Endothelial cell of umbilical vein (primary cell): ENCODE results near the gene PRSS35. TPM values are rescaled to one million over a fixed set of nuclear protein-coding genes. Genes with fewer than 3 reads are reported as not detected.

Experiments
- BruUV-seq: library from RNA; stranded (reverse); fragments of 400-500 nt; replicated peaks from 2 replicates; lab custom pipeline; 2021; lab: Mats Ljungman, UMichigan
- CTCF ChIA-PET: fragments of 300-600, 350-600 bp; sonication (Branson Sonifier 250); formaldehyde crosslinking; loops from one replicate; lab custom pipeline; 2021; ENCODE audit warnings: antibody characterized with exemption, inconsistent platforms; lab: Charles Lee
- POLR2A ChIA-PET: fragments of 300-600, 350-600 bp; sonication (Branson Sonifier 250); formaldehyde crosslinking; loops from one replicate; lab custom pipeline; 2021; ENCODE audit warnings: antibody characterized with exemption, inconsistent platforms; lab: Charles Lee
- DNase-seq: peaks from one replicate; pipeline ENCODE4 v3.0.0-alpha.2; 2011; ENCODE audit warnings: low read depth, low spot score
- FAIRE-seq: peaks from 2 replicates; lab custom pipeline; 2011; peaks lifted over from hg19 to GRCh38; lab: Jason Lieb, UNC
- H2AFZ ChIP-seq: 2 replicates; pipeline ENCODE4 v1.6.0; 2012; ENCODE audit warnings: low read depth, low read length, control low read depth, inconsistent platforms
- H3K27ac ChIP-seq: 2 replicates; pipeline ENCODE4 v1.5.1; 2011; ENCODE audit warnings: low read depth, mild to moderate bottlenecking, control low read depth, low read length, moderate library complexity; ENCODE audit not compliant: insufficient read depth
- H3K27me3 ChIP-seq, 2 experiments: 2 replicates each; pipeline versions ENCODE4 v1.6.0 to v1.6.1; 2011; ENCODE audit warnings: low read length in 2 of 2, mixed read lengths in 1 of 2; ENCODE audit not compliant: control insufficient read depth in 2 of 2, insufficient read depth in 2 of 2
- H3K36me3 ChIP-seq, 2 experiments: 2 replicates in 1 of 2; 3 replicates in 1 of 2; pipeline ENCODE4 v1.5.1; 2011; ENCODE audit warnings: low read length in 2 of 2, mild to moderate bottlenecking in 1 of 2, moderate library complexity in 1 of 2; ENCODE audit not compliant: control insufficient read depth in 2 of 2, insufficient read depth in 2 of 2; ENCODE audit errors: extremely low read depth in 1 of 2
- H3K4me1 ChIP-seq: 3 replicates; pipeline ENCODE4 v1.5.1; 2011; ENCODE audit warnings: mild to moderate bottlenecking, low read length; ENCODE audit not compliant: control insufficient read depth, insufficient read depth; ENCODE audit errors: extremely low read depth
- H3K4me2 ChIP-seq: 2 replicates; pipeline ENCODE4 v1.6.1; 2011; ENCODE audit warnings: low read length, control low read depth, mixed read lengths; ENCODE audit not compliant: insufficient read depth
- H3K4me3 ChIP-seq, 3 experiments: fragments of 200-600 bp in 1 of 3; sonication (generic), shearing (Covaris generic) in 1 of 3; replicated peaks in 1 of 3; 2 replicates each; pipeline ENCODE4 v1.5.1; 2011 to 2016; ENCODE audit warnings: control low read depth in 3 of 3, low read length in 3 of 3, mild to moderate bottlenecking in 2 of 3, inconsistent platforms in 1 of 3, low read depth in 1 of 3, moderate library complexity in 1 of 3; ENCODE audit not compliant: insufficient read depth in 1 of 3
- H3K79me2 ChIP-seq: 2 replicates; pipeline ENCODE4 v1.6.0; 2012; ENCODE audit warnings: low read length, inconsistent platforms; ENCODE audit not compliant: control insufficient read depth, insufficient read depth
- H3K9ac ChIP-seq: replicated peaks from 2 replicates; pipeline ENCODE3; 2011; ENCODE audit warnings: low read length, control low read depth; ENCODE audit not compliant: insufficient read depth; ENCODE audit errors: extremely low read depth
- H3K9me1 ChIP-seq: replicated peaks from 3 replicates; pipeline ENCODE4 v1.6.0; 2011; ENCODE audit warnings: mild to moderate bottlenecking, low read length; ENCODE audit not compliant: control insufficient read depth, insufficient read depth; ENCODE audit errors: extremely low read depth
- H3K9me3 ChIP-seq: replicated peaks from 2 replicates; pipeline ENCODE4 v1.5.1; 2012; ENCODE audit warnings: low read length, inconsistent platforms; ENCODE audit not compliant: control insufficient read depth, insufficient read depth
- H4K20me1 ChIP-seq: replicated peaks from 2 replicates; pipeline ENCODE3; 2011; ENCODE audit warnings: mild to moderate bottlenecking, low read length; ENCODE audit not compliant: control insufficient read depth, insufficient read depth; ENCODE audit errors: extremely low read depth
- CTCF ChIP-seq, 2 donors: IDR thresholded peaks; 1 replicate in 1 of 2; 2 replicates in 1 of 2; pipeline ENCODE4 v1.5.1; 2011; ENCODE audit warnings: low read length in 2 of 2, mild to moderate bottlenecking in 2 of 2, moderate library complexity in 2 of 2, control low read depth in 1 of 2, inconsistent platforms in 1 of 2, low read depth in 1 of 2; ENCODE audit not compliant: insufficient read depth in 1 of 2; ENCODE audit errors: extremely low read depth in 1 of 2
- EZH2 ChIP-seq: IDR thresholded peaks from 2 replicates; pipeline ENCODE4 v1.6.1; 2012; ENCODE audit warnings: borderline replicate concordance, low read depth, mild to moderate bottlenecking, moderate library complexity, low read length, inconsistent platforms; ENCODE audit not compliant: severe bottlenecking
- FOS ChIP-seq: IDR thresholded peaks from 2 replicates; pipeline ENCODE4 v1.6.1; 2011; ENCODE audit warnings: mild to moderate bottlenecking, low read length, moderate library complexity, borderline replicate concordance; ENCODE audit not compliant: insufficient read depth
- GATA2 ChIP-seq: IDR thresholded peaks from 2 replicates; pipeline ENCODE4 v1.7.0; 2011; ENCODE audit warnings: low read depth, mild to moderate bottlenecking, moderate library complexity, mixed read lengths, low read length; ENCODE audit not compliant: insufficient read length, insufficient read depth
- JUN ChIP-seq: IDR thresholded peaks from 2 replicates; pipeline ENCODE4 v1.6.1; 2011; ENCODE audit warnings: borderline replicate concordance, low read depth; ENCODE audit not compliant: insufficient read length, insufficient read depth
- MAX ChIP-seq: IDR thresholded peaks from 2 replicates; pipeline ENCODE4 v1.6.1; 2011; ENCODE audit not compliant: insufficient read depth, insufficient read length
- MYC ChIP-seq: IDR thresholded peaks from one replicate; pipeline ENCODE4 v1.6.1; 2011; ENCODE audit warnings: mild to moderate bottlenecking, low read depth, low read length
- POLR2A ChIP-seq: IDR thresholded peaks from 2 replicates; pipeline ENCODE4 v1.6.1; 2012; ENCODE audit warnings: low read depth, mild to moderate bottlenecking, control low read depth, low read length
- POLR2AphosphoS5 ChIP-seq: IDR thresholded peaks from 2 replicates; pipeline ENCODE4 v1.6.1; 2012; ENCODE audit warnings: low read depth, mild to moderate bottlenecking, control low read depth, low read length, moderate library complexity; ENCODE audit not compliant: insufficient read depth
- dilution Hi-C: fragments of 300-500 bp; cut with MboI; formaldehyde crosslinking; loops from one replicate; pipeline ENCODE4 v1.15.0; 2019; ENCODE audit warnings: low sequenced_read_pairs; ENCODE audit not compliant: extremely low pct_ligation_motif_present
- intact Hi-C: fragments of 100-400 bp; cut with micrococcal nuclease; formaldehyde crosslinking; loops from one replicate; pipeline ENCODE4 v1.10.0; 2022
- polyA plus RNA-seq, 4 experiments: library from polyadenylated mRNA; depleted of rRNA in 3 of 4; stranded (reverse) in 3 of 4; unstranded in 1 of 4; fragments of >200 nt; gene quantifications; 2 replicates each; pipeline versions ENCODE4 v1.2.1 to v1.2.3, GENCODE V29; 2011 to 2012; ENCODE audit warnings: missing spikeins in 1 of 4
- total RNA-seq: library from RNA; stranded (reverse); gene quantifications from 2 replicates; pipeline ENCODE4 v1.2.3, GENCODE V29; 2021

The PRSS35 gene
- total and polyA plus RNA-seq, 2 donors (not counting 3 experiments of a cell fraction or from before 2014, with no cell fraction given), result not detected

- H3K9ac ChIP-seq, result no peak overlapping the region
- no peak overlapping the region for H3K4me3 ChIP-seq
- peaks cover 9% of the 10 kb centered on the region for H3K4me1 ChIP-seq
- H3K36me3 ChIP-seq, result no peaks in the 10 kb centered on the region
- FAIRE-seq (no peak), DNase-seq (no peak)
- no peaks in the 10 kb centered on the region for H3K9me1 ChIP-seq
- no TSS peak for BruUV-seq
- no peaks in the 10 kb centered on the region for H4K20me1 ChIP-seq
- TF ChIP-seq MAX (no peak), GATA2 (no peak), EZH2 (no peak), JUN (no peak)
- intact Hi-C loops, result loop anchor here (5.0 kb wide), 2 partner anchors 78 to 1263 kb away; partner anchors contain the start of genes IBTK and ME1
- no peak overlapping the region for H3K27ac ChIP-seq
- ChIA-PET POLR2A (no interaction called here), CTCF (interaction anchor here (0.7 to 7.0 kb wide), 6 partner anchors 25 to 444 kb away, joined by 3 to 319 read pairs (median 76); partner anchors contain the start of genes DOP1A and UBE3D)
- H3K9me3 ChIP-seq, result no peaks in the 10 kb centered on the region
- H3K4me2 ChIP-seq, result no peak overlapping the region
- no peak overlapping the region for H2AFZ ChIP-seq
- H3K79me2 ChIP-seq, result no peaks in the 10 kb centered on the region
- dilution Hi-C loops, result loop anchor here (25.0 kb wide), 2 partner anchors 298 to 423 kb away; no protein-coding TSS in a partner anchor
- no peaks in the 10 kb centered on the region for H3K27me3 ChIP-seq
These were observed 1.5 kb upstream of the PRSS35 start for GRCh38 chr6:83510791-83511190.

- H3K9ac ChIP-seq, result no peak overlapping the region
- H3K27ac ChIP-seq, result no peak overlapping the region
- peak overlapping the region; percentile 99 for H2AFZ ChIP-seq
- TF ChIP-seq MYC, result no peak
- no peak for TF ChIP-seq FOS
- TF ChIP-seq POLR2AphosphoS5, result no peak
- no peak for TF ChIP-seq EZH2
- TF ChIP-seq MAX, result no peak
- TF ChIP-seq GATA2, result no peak
- no peak for TF ChIP-seq POLR2A
- TF ChIP-seq CTCF (IDR thresholded peaks at IDR 0.05; ENCODE audit: extremely low read depth in 1 of 2, insufficient read depth in 1 of 2, low read depth in 1 of 2, low read length in 2 of 2), result no peak
- TF ChIP-seq JUN, result no peak
- H3K4me2 ChIP-seq, result peak overlapping the region; percentile 90
- intact Hi-C loops, result loop anchor here (5.0 kb wide), 2 partner anchors 79 to 1264 kb away; partner anchors contain the start of genes IBTK and ME1
- no peaks in the 10 kb centered on the region for H3K36me3 ChIP-seq
- POLR2A ChIA-PET, result no interaction called here
- H3K79me2 ChIP-seq, result no peaks in the 10 kb centered on the region
- dilution Hi-C loops, result loop anchor here (25.0 kb wide), 2 partner anchors 299 to 424 kb away; no protein-coding TSS in a partner anchor
- H3K4me1 ChIP-seq, result peaks cover 9% of the 10 kb centered on the region
- FAIRE-seq (no peak), DNase-seq (no peak)
- H3K4me3 ChIP-seq, result no peak overlapping the region
- H3K9me3 ChIP-seq, result no peaks in the 10 kb centered on the region
- CTCF ChIA-PET, result interaction anchor here (0.7 to 7.0 kb wide), 7 partner anchors 8 to 445 kb away, joined by 3 to 319 read pairs (median 13); partner anchors contain the start of genes DOP1A and UBE3D
- no peaks in the 10 kb centered on the region for H3K9me1 ChIP-seq
- no peaks in the 10 kb centered on the region for H3K27me3 ChIP-seq
- no peaks in the 10 kb centered on the region for H4K20me1 ChIP-seq
- no TSS peak for BruUV-seq
These were observed 1.1 kb upstream of the PRSS35 start for GRCh38 chr6:83511266-83511665.
